ENCODE results near the gene HTT. TPM values are rescaled to one million over a fixed set of nuclear protein-coding genes. Genes with fewer than 3 reads are reported as not detected.

HTT gene
- total RNA-seq, 1 donor from 2014 or later, result 242 TPM

DNA sequence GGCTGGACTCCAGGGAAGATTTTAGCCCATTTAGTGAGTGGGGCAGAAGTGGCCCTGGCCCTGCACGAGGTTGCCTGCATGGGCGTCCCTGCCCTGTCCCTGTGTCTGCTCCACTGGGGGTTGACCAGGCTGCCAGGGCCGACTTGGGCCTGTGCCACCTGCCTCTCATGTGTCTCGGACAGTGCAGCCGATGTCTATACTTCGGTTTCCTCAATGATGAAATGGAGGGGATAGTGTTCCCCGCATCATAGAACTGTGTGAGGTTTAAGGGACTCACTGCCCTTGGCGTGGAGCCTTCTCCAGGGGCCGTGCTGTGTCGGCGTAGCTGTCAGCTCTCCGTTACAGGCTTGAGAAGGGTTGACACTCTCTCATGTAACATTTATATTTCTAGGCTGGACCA lies 147.5 kb downstream of the HTT start:
- ChIA-PET CTCF (no interaction called here), POLR2A (no interaction called here)
- intact Hi-C loops (cut with micrococcal nuclease), result loop anchor here (10.0 kb wide), 1 partner anchor 223 kb away; the partner anchor contains the start of gene HGFAC
- Mint-ChIP-seq H3K27ac (no peak overlapping the region), H3K36me3 (ENCODE audit: low read depth) (peaks cover 95% of the 10 kb centered on the region), H3K4me1 (no peaks in the 10 kb centered on the region), H3K27me3 (no peaks in the 10 kb centered on the region), H3K4me3 (no peak overlapping the region), H3K9me3 (no peaks in the 10 kb centered on the region)
- ATAC-seq (ENCODE audit: low read depth) (no peak), DNase-seq (no peak)
- no peak for TF ChIP-seq CTCF (IDR thresholded peaks at IDR 0.05)

GRCh38 chr4:3223346-3223745 lies 148.9 kb downstream of the HTT start:
- DNase-seq, result no peak
- H3K4me1 Mint-ChIP-seq, result no peaks in the 10 kb centered on the region
- TF ChIP-seq CTCF (IDR thresholded peaks at IDR 0.05), result no peak
- POLR2A ChIA-PET, result no interaction called here
- CTCF ChIA-PET, result no interaction called here
- H3K9me3 Mint-ChIP-seq, result no peaks in the 10 kb centered on the region
- H3K36me3 Mint-ChIP-seq (ENCODE audit: low read depth), result peaks cover 88% of the 10 kb centered on the region
- no peaks in the 10 kb centered on the region for H3K27me3 Mint-ChIP-seq
- H3K27ac Mint-ChIP-seq, result no peak overlapping the region
- ATAC-seq (ENCODE audit: low read depth), result no peak
- intact Hi-C loops (cut with micrococcal nuclease), result loop anchor here (10.0 kb wide), 1 partner anchor 221 kb away; the partner anchor contains the start of gene HGFAC
- H3K4me3 Mint-ChIP-seq, result no peak overlapping the region

- POLR2A ChIA-PET, result no interaction called here
- ATAC-seq (ENCODE audit: low read depth) (no peak), DNase-seq (no peak)
- no peaks in the 10 kb centered on the region for H3K4me1 Mint-ChIP-seq
- intact Hi-C loops (cut with micrococcal nuclease), result loop anchor here (10.0 kb wide), 1 partner anchor 221 kb away; the partner anchor contains the start of gene HGFAC
- CTCF ChIA-PET, result no interaction called here
- H3K27ac Mint-ChIP-seq, result no peak overlapping the region
- no peak for TF ChIP-seq CTCF (IDR thresholded peaks at IDR 0.05)
- H3K4me3 Mint-ChIP-seq, result no peak overlapping the region
- H3K9me3 Mint-ChIP-seq, result no peaks in the 10 kb centered on the region
- H3K27me3 Mint-ChIP-seq, result no peaks in the 10 kb centered on the region
- peaks cover 88% of the 10 kb centered on the region for H3K36me3 Mint-ChIP-seq (ENCODE audit: low read depth)
These were observed 149.7 kb downstream of the HTT start for GRCh38 chr4:3223956-3224748.

GRCh38 chr4:3225071-3225850 lies 150.8 kb downstream of the HTT start:
- no peak overlapping the region for H3K27ac Mint-ChIP-seq

More at GRCh38 chr4:3225071-3225850, 150.8 kb downstream of the HTT start:
- Mint-ChIP-seq H3K9me3 (no peaks in the 10 kb centered on the region), H3K4me1 (no peaks in the 10 kb centered on the region), H3K27me3 (no peaks in the 10 kb centered on the region), H3K4me3 (no peak overlapping the region), H3K36me3 (ENCODE audit: low read depth) (peaks cover 88% of the 10 kb centered on the region)
- ChIA-PET POLR2A (no interaction called here), CTCF (interaction anchor here (0.7 kb wide), 1 partner anchor 46 kb away, joined by 3 read pairs; no protein-coding TSS in a partner anchor)
- no peak for TF ChIP-seq CTCF (IDR thresholded peaks at IDR 0.05)
- intact Hi-C loops (cut with micrococcal nuclease), result loop anchor here (10.0 kb wide), 1 partner anchor 220 kb away; the partner anchor contains the start of gene HGFAC
- DNase-seq (no peak), ATAC-seq (ENCODE audit: low read depth) (no peak)

Data from activated B cell treated with CpG ODN at 0.5 μM for 24 hours (primary cell).